HFF-Myc (cell line): ENCODE results near the gene ITSN1.
A peak's percentile ranks its signal among the peaks of the same experiment; 100 is the strongest.
"Not testable (repeated sequence)": the region's sequence is repeated elsewhere in the genome, so short reads cannot be mapped to it uniquely, and the experiment has no call there.

Experiments used
- DNase-seq: peaks from one replicate; pipeline ENCODE4 v3.0.0-alpha.2; 2011; ENCODE audit warnings: low read depth; ENCODE audit errors: extremely low read depth
- H3K4me3 ChIP-seq: replicated peaks from 2 replicates; pipeline ENCODE4 v1.5.1; 2011; ENCODE audit warnings: low read depth, mild to moderate bottlenecking, control low read depth, low read length
- CTCF ChIP-seq: IDR thresholded peaks from 2 replicates; pipeline ENCODE4 v1.5.1; 2012; ENCODE audit warnings: mild to moderate bottlenecking, low read depth, low read length, control low read depth; ENCODE audit errors: missing control alignments

Gene ITSN1

GRCh38 chr21:33622253-33622652, 20.0 kb upstream of the ITSN1 start:
- DNase-seq = no peak
- no peak overlapping the region for H3K4me3 ChIP-seq
- TF ChIP-seq CTCF = no peak

GRCh38 chr21:33626151-33626550, 16.1 kb upstream of the ITSN1 start:
- not testable (repeated sequence) for DNase-seq

GRCh38 chr21:33634254-33634653, 8.0 kb upstream of the ITSN1 start:
- H3K4me3 ChIP-seq = no peak overlapping the region
- DNase-seq = no peak
- no peak for TF ChIP-seq CTCF

More at GRCh38 chr21:33626151-33626550, 16.1 kb upstream of the ITSN1 start:
- not testable (repeated sequence) for H3K4me3 ChIP-seq

GRCh38 chr21:33640697-33641351, 1.5 kb upstream of the ITSN1 start:
- H3K4me3 ChIP-seq = peak overlapping the region; percentile 85
- DNase-seq = no peak
- no peak for TF ChIP-seq CTCF

- no peak for TF ChIP-seq CTCF
- peak; percentile 95 for DNase-seq
- H3K4me3 ChIP-seq = peak within 1 kb of the TSS; percentile 85
Measured at GRCh38 chr21:33641352-33642026, 812 bp upstream of the ITSN1 start, which contains the start of gene CRYZL1. TSS of gene CRYZL1 (minus strand) at chr21:33641741. CDS start at chr21:33631551, 10,190 bp downstream.

GRCh38 chr21:33642896-33643657, 776 bp downstream of the ITSN1 start:
- no peak for DNase-seq
- TF ChIP-seq CTCF = no peak
- H3K4me3 ChIP-seq = peak overlapping the region; percentile 85
